Measurements from ENCODE around the gene PLXNB3.
"Not testable (repeated sequence)": the region's sequence is repeated elsewhere in the genome, so short reads cannot be mapped to it uniquely, and the experiment has no call there.

PLXNB3 gene

DNA sequence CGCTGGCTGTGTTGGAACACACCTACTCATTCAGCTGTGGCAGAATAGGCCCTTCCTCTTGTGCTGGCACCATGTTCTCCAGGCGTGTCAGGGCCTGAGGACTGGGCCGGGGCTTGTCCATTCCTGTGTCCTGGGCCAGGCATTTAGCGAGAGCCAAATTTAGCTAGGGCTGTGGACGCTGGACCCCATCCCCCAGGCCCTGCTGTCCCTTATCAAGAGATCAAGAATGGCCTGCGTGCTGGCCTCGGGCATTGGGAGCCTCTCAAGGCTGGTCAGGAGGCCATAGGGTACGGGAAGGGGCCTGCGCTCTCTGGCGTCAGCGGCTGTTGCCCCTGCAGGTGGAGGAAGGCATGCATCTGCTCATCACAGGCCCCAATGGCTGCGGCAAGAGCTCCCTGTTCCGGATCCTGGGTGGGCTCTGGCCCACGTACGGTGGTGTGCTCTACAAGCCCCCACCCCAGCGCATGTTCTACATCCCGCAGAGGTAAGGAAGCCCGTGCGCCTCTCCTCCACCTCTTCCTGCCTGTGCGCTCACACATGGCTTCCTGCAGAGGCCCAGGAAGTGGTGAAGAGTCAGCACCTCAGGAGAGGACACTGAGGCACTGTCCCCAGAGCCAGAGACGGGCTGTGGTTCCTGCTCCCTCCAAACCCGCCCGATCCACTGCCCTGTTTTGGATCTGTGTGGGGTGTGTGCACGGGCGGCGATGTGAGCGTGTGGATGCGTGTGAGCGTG, 24.1 kb upstream of the PLXNB3 start:
- TF ChIP-seq POLR2A (IDR thresholded peaks at IDR 0.05; ENCODE audit: low read length), result no peak
- no peak for TF ChIP-seq GATA1 (IDR thresholded peaks at IDR 0.05; ENCODE audit: low read depth, low read length)
- DNase-seq, result no peak

DNA sequence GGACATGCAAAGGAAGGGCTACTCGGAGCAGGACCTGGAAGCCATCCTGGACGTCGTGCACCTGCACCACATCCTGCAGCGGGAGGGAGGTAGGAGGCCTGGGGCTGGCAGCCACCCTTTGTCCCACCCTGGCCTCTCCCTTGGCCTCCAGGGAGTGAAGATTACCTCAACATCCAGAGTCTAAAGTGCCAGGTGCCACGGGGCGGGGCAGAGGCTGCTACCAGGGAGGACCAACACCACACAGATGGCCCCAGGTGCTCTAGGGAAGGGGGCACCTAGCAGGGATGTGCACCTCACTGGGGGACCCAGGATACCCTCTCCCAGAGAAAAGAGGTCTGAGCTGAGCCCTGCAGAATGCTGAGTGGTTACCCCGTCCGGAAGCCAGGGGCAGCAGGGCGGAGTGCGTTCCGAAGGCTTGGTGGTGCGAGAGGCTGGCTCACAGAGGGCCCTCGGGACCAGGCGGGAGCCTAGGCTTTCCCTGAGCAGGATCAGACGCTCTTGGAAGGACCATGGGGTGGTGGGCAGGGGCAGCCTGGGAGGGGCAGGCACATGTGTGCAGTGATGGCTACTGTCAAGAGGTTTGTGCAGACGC, 23.3 kb upstream of the PLXNB3 start:
- no peak for DNase-seq
- TF ChIP-seq POLR2A (IDR thresholded peaks at IDR 0.05; ENCODE audit: low read length), result no peak
- TF ChIP-seq GATA1 (IDR thresholded peaks at IDR 0.05; ENCODE audit: low read depth, low read length), result no peak

DNA sequence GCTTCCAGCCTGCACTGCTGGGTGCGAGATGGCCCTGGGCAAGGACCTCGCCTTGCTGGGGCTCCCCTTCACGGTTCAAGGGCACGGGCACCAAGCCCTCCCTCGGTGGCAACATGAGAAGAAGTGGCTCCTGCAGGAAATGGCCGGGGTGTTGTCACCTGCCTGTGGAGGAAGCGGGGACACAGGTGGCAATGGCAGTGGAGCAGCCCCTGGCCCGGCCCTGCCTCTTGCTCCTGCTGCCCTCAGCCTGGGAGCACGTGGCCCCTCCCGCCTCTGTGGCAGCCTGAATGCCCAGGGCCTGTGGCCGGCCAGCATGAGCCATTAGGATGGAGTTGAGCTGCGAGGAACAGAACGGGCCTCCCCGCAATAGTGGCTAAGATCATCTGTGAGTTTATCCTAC, 22.6 kb upstream of the PLXNB3 start:
- TF ChIP-seq GATA1 (IDR thresholded peaks at IDR 0.05; ENCODE audit: low read depth, low read length) (no peak), POLR2A (IDR thresholded peaks at IDR 0.05; ENCODE audit: low read length) (no peak)
- no peak for DNase-seq

DNA sequence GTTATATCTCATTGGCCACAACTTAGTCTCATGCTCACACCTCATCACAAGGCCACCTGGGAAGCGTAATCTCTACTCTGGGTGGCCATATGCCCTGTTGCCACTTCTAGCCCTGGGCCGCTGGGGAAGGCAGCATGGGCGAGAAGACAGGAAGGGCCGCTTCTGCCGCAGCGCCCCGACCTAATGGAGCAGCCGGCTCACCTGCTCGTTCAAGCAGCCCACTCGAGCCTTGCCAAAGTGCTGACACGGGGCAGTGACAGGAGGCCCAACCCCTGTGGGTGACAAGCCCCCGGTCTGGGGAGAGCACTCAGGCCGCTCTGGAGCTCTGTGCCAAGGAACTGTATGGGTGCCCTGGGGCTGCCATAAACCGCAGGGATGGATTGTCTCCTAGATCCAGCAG, 21.9 kb upstream of the PLXNB3 start:
- DNase-seq, result not testable (repeated sequence)

DNA sequence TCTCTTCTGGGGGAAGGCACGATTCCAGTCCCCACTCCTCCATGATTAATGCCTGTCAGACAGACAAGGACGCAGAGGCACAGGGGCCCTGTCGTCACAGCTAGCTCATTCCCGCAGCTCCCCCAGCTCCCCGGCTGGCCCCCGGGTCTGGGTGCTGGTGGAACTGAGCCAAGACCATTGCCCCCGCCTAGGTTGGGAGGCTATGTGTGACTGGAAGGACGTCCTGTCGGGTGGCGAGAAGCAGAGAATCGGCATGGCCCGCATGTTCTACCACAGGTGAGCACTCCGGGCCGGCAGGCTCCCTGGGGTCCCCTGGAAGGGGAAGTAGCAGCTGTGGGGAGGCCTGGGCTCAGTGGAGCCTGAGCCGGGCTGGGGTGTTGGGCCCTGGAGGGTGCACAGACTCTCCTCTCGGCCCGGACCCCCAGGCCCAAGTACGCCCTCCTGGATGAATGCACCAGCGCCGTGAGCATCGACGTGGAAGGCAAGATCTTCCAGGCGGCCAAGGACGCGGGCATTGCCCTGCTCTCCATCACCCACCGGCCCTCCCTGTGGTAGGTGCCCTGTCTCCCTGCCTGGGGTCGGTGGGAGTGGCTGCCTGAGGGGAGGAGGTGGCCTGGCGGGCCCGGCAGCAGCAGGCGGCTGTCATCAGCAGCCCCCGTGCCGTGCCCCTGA, 21.1 kb upstream of the PLXNB3 start:
- DNase-seq, result not testable (repeated sequence)

DNA sequence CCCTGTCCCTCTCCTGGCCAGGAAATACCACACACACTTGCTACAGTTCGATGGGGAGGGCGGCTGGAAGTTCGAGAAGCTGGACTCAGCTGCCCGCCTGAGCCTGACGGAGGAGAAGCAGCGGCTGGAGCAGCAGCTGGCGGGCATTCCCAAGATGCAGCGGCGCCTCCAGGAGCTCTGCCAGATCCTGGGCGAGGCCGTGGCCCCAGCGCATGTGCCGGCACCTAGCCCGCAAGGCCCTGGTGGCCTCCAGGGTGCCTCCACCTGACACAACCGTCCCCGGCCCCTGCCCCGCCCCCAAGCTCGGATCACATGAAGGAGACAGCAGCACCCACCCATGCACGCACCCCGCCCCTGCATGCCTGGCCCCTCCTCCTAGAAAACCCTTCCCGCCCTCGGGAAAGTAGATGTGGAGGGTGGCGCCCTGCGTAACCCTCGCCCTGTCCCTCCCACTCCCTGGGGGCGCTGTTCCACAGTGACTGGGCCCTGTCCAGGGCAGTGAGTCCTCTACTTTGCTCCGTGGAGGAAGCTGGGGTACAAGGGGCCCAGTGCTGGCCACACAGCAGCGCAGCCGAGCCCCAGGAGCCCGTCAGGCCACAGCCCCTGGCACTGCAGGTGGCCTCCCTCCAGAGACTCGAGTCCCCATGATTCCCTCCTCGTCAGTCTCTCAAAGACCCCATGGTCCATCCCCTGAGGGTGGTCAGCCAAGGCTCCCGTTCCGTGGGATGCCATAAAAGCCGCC, 20.4 kb upstream of the PLXNB3 start:
- peak; percentile 52 to 59 for DNase-seq

DNA sequence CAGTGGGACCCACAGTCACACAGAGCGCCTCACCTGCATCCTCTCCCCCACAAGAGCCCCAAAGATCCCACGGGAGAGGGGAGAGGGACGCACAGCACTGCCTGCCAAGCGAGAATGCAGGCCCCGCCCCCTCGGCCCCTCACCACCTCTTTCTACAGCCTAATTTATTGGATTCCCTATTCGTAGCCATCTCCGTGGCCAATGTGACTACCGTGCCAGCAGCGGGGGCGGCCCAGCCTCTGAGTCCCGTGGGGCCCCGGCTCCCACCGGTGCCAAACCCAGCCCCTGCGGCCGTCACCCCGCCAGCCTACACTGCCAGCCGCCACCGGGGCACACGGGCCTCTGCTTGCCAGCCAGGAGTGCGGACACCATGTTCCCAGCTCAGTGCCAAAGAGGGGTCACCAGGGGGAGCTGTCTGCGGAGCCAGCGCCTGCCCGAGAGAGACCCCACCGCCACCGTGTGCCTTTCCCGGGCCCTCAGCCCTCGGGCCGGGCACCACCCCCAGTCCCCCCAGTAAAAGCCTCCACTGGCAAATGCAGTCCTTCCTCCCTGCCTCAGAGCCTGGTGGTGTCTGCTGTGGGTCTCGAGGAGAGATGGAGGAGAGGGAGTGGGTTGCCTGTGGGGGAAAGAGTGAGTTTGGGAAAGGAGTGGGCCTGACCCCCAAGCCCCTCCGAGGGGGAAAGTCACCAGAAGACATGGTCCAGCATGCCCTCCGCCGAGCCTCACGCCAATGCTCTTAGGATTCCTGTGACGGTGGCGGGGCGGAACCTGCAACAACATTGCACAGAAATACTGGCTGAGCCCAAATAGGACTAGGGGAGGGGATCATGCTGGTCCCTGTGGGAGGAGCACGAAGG, 19.6 kb upstream of the PLXNB3 start:
- TF ChIP-seq GATA1 (IDR thresholded peaks at IDR 0.05; ENCODE audit: low read depth, low read length) (no peak), POLR2A (IDR thresholded peaks at IDR 0.05; ENCODE audit: low read length) (no peak)
- peak; percentile 5 to 10 for DNase-seq

DNA sequence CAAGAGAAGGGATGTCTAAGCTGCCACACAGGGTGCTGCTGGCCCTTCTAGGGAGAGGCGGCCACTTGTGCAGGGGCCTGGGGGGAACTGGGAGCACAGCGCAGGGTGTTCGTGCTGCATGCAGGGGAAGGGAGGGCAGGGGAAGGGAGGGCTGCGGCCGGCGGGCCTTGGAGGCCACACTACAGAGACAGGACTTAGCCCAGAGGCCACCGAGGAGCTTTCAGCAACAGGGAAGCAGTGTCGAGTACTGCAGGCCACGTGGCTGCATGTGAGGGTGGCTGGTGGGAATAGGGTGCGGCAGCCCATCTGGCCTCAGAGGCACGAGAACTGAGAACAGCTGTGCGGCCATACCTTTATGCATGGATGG, 19.0 kb upstream of the PLXNB3 start:
- DNase-seq, result not testable (repeated sequence)

DNA sequence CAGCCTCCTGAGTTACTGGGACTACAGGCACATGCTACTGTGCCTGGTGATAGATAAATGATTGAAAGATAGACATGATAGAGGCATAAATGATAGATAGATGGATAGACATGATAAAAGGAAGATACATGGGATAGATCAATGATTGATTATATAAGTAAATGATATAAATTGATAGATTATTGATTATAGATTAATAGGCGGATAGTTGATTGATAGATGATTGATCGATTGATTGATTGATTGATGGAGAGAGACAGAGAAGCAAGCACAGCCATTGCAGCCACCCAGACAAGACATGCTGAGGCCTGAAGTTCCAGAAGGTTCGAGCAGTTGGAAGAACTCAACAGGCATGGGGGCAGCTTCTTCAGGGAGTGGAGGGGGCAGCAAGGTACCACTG, 17.7 kb upstream of the PLXNB3 start:
- TF ChIP-seq POLR2A (IDR thresholded peaks at IDR 0.05; ENCODE audit: low read length) (no peak), GATA1 (IDR thresholded peaks at IDR 0.05; ENCODE audit: low read depth, low read length) (no peak)
- DNase-seq, result no peak

DNA sequence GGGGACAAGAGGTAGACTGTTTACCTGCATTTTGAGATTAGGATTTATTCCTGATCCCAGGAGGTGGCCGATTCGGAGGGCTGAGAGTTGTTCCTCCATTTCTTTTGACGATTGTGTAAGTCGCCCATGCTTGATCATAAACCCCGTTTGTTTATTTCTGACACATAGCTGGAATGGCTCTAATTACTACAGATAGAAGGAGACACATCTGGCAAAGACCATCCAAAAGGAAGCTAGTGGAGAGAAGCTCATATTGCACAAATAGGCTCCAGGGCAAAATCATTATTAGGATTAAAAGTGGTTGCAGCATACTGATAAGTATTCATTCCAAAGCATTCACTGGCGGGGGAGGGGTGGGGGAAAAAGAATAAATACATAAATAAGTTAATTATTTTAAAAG, 17.1 kb upstream of the PLXNB3 start:
- not testable (repeated sequence) for DNase-seq

DNA sequence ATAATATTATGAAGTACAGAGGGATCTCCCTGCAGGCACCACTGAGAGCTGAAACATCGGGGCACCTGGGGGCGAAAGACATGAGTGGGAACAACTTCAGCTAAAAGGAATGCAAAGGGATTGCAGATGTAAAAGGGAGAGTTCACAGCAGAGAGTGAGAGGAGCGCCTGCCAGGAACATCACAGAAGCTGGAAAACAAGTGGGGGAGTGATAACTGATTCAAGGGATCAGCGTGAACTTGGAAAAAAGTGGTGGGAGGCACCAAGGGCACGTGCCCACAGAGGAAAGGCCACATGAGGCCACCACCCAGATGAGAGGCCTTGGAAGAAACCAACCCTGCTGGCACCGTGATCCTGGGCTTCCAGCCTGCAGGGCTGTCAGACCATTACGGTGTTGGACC, 15.0 kb upstream of the PLXNB3 start:
- DNase-seq, result not testable (repeated sequence)

DNA sequence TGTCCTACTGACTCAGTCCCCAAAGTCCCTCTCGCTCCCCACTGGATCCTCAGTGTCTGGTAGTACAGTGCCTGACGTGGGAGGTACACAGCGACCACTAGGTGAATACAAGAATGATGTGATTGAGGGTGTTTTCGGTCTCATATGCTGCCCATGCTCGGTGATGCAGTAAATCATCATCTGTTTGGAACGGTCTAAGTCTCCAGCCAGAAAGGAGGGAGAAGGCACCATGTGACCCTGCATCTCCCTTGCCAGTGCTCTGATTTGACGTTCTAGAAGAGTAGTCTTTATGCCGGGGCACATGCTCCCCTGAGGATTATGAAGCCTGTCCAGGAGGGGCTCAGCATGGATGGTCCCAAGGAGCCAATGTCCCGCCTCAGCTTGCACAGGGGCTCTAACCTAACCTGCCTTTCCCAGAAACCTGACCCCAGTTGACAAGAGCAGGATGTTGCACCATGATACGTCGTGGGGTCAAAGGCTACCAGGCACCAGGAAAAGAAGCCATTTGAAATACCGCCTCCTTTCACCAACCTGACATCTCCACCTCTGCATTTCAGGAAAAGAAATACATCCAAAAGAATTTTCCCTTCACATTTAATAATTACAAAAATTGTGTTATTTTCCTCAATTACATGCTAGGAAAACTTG, 13.8 kb upstream of the PLXNB3 start:
- no peak for DNase-seq
- no peak for TF ChIP-seq GATA1 (IDR thresholded peaks at IDR 0.05; ENCODE audit: low read depth, low read length)
- TF ChIP-seq POLR2A (IDR thresholded peaks at IDR 0.05; ENCODE audit: low read length), result no peak

DNA sequence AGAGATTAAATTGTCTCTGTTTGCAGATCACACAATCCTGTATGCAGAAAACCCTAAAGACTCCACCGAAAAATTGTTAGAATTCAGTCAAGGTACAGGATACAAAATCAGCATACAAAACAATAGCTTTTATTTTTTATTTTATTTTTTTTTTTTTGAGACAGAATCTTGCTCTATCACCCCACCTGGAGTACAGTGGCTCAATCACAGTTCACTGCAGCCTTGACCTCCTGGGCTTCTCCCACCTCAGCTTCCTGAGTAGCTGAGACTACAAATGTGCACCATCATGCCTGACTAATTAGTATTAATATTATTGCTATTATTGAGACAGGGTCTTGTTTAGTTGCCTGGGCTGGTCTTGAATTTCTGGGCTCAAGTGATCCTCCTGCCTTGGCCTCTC, 8.9 kb upstream of the PLXNB3 start:
- TF ChIP-seq GATA1 (IDR thresholded peaks at IDR 0.05; ENCODE audit: low read depth, low read length), result no peak
- no peak for TF ChIP-seq POLR2A (IDR thresholded peaks at IDR 0.05; ENCODE audit: low read length)
- DNase-seq, result no peak

DNA sequence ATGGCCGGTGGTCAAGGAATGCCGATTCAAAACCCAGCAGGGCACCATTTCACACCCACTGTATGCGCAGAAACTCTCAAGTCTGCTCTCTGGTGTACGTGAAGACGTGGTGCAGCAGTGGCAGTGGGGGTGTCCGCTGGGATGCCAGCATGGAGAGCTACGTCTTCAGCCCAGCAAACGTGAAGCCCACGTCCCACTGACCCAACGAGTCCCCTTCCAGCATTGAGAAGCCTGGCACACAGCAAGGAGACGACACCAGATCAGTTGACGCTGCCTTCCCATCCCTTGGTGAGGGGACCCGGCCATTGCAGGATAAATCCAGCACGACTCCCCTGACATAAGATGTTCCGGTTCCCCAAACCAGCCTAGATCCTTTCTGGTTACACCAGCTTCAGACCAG, 2.2 kb upstream of the PLXNB3 start:
- TF ChIP-seq POLR2A (IDR thresholded peaks at IDR 0.05; ENCODE audit: low read length), result no peak
- no peak for TF ChIP-seq GATA1 (IDR thresholded peaks at IDR 0.05; ENCODE audit: low read depth, low read length)
- no peak for DNase-seq
